H1 (cell line): Measurements from ENCODE around the gene SYMPK. TPM values are rescaled to one million over a fixed set of nuclear protein-coding genes. Genes with fewer than 3 reads are reported as not detected.

Experiments
- CTCF ChIA-PET: fragments of 300-600 bp; sonication (Branson Sonifier 250); formaldehyde crosslinking; loops from one replicate; lab custom pipeline; 2021; ENCODE audit not compliant: partially characterized antibody; lab: Charles Lee
- POLR2A ChIA-PET: fragments of 300-600 bp; sonication (Branson Sonifier 250); formaldehyde crosslinking; loops from one replicate; lab custom pipeline; 2021; ENCODE audit warnings: inconsistent platforms; ENCODE audit not compliant: partially characterized antibody; lab: Charles Lee
- DNase-seq, 2 experiments: peaks; one replicate each; pipeline versions ENCODE4 v3.0.0 to v3.0.0-alpha.2; 2010 to 2022; ENCODE audit warnings: low spot score in 2 of 2, low read depth in 1 of 2, mixed read lengths in 1 of 2
- FAIRE-seq: peaks from 2 replicates; lab custom pipeline; 2011; peaks lifted over from hg19 to GRCh38; lab: Jason Lieb, UNC
- H2AFZ ChIP-seq: 2 replicates; pipeline ENCODE4 v1.8.1; 2012; ENCODE audit warnings: low read length, inconsistent platforms
- H2AK5ac ChIP-seq: 2 replicates; pipeline ENCODE4 v1.6.1; 2013; ENCODE audit warnings: low read depth, low read length
- H2BK120ac ChIP-seq: replicated peaks from 2 replicates; pipeline ENCODE3; 2013; ENCODE audit warnings: low read depth, low read length, inconsistent platforms
- H2BK12ac ChIP-seq: 2 replicates; pipeline ENCODE4 v1.6.1; 2013; ENCODE audit warnings: low read depth, low read length
- H2BK15ac ChIP-seq: 2 replicates; pipeline ENCODE4 v1.6.1; 2013; ENCODE audit warnings: low read length
- H2BK20ac ChIP-seq: 2 replicates; pipeline ENCODE4 v1.6.1; 2013; ENCODE audit warnings: low read length
- H2BK5ac ChIP-seq: 2 replicates; pipeline ENCODE4 v1.6.1; 2013; ENCODE audit warnings: low read depth, low read length
- H3K14ac ChIP-seq: 2 replicates; pipeline ENCODE4 v1.6.1; 2013; ENCODE audit warnings: inconsistent platforms; ENCODE audit not compliant: insufficient read length
- H3K18ac ChIP-seq: 2 replicates; pipeline ENCODE4 v1.6.1; 2013; ENCODE audit warnings: low read length; ENCODE audit errors: extremely low read depth
- H3K23ac ChIP-seq: 2 replicates; pipeline ENCODE4 v1.6.1; 2013; ENCODE audit warnings: inconsistent platforms; ENCODE audit not compliant: insufficient read length
- H3K23me2 ChIP-seq: 2 replicates; pipeline ENCODE4 v1.6.1; 2013; ENCODE audit warnings: low read depth, low read length
- H3K27ac ChIP-seq: 2 replicates; pipeline ENCODE4 v1.6.1; 2011; ENCODE audit warnings: low read depth, low read length, inconsistent platforms
- H3K27me3 ChIP-seq, 4 experiments: replicated peaks in 1 of 4; 1 replicate in 1 of 4; 2 replicates in 3 of 4; pipeline versions ENCODE4 v1.6.1 to v1.8.1; 2011 to 2013; ENCODE audit warnings: low read length in 3 of 4, mild to moderate bottlenecking in 3 of 4, inconsistent platforms in 2 of 4, mixed read lengths in 2 of 4, moderate library complexity in 1 of 4; ENCODE audit not compliant: control insufficient read depth in 3 of 4, insufficient read depth in 3 of 4; ENCODE audit errors: extremely low read depth in 1 of 4
- H3K36me3 ChIP-seq, 4 experiments: 2 replicates each; pipeline versions ENCODE4 v1.6.1 to v1.8.1; 2011 to 2013; ENCODE audit warnings: mild to moderate bottlenecking in 4 of 4, low read length in 3 of 4, moderate library complexity in 2 of 4, control low read depth in 1 of 4, inconsistent platforms in 1 of 4; ENCODE audit not compliant: insufficient read depth in 4 of 4, control insufficient read depth in 2 of 4
- H3K4ac ChIP-seq: replicated peaks from 2 replicates; pipeline ENCODE3; 2013; ENCODE audit warnings: low read length, low read depth, mixed read lengths, inconsistent platforms; ENCODE audit not compliant: insufficient read length
- H3K4me1 ChIP-seq, 4 experiments: replicated peaks in 1 of 4; 1 replicate in 1 of 4; 2 replicates in 3 of 4; pipeline versions ENCODE4 v1.6.1 to v1.8.1; 2011 to 2013; ENCODE audit warnings: low read length in 3 of 4, inconsistent platforms in 2 of 4, mixed read lengths in 1 of 4; ENCODE audit not compliant: insufficient read depth in 4 of 4, control insufficient read depth in 3 of 4
- H3K4me2 ChIP-seq, 2 experiments: 2 replicates each; pipeline versions ENCODE4 v1.6.1 to v1.8.1; 2011 to 2013; ENCODE audit warnings: low read depth in 2 of 2, low read length in 2 of 2, control low read depth in 1 of 2, inconsistent platforms in 1 of 2, mild to moderate bottlenecking in 1 of 2; ENCODE audit not compliant: insufficient read depth in 1 of 2
- H3K4me3 ChIP-seq, 4 experiments: fragments of 200-600, 300-600 bp in 1 of 4; sonication (generic), shearing (Covaris generic), sonication (Bioruptor Twin) in 1 of 4; 2 replicates each; pipeline versions ENCODE4 v1.5.1 to v1.8.1; 2011 to 2016; ENCODE audit warnings: low read length in 4 of 4, low read depth in 3 of 4, control low read depth in 2 of 4, inconsistent platforms in 2 of 4, mild to moderate bottlenecking in 2 of 4, mixed read lengths in 1 of 4, moderate library complexity in 1 of 4; ENCODE audit not compliant: insufficient read depth in 2 of 4; ENCODE audit errors: extremely low read depth in 1 of 4
- H3K56ac ChIP-seq: replicated peaks from 2 replicates; pipeline ENCODE3; 2013; ENCODE audit warnings: low read depth, mild to moderate bottlenecking, mixed read lengths, low read length, inconsistent platforms; ENCODE audit not compliant: insufficient read length
- H3K79me1 ChIP-seq: 2 replicates; pipeline ENCODE4 v1.6.1; 2013; ENCODE audit warnings: low read depth, low read length, control low read depth
- H3K79me2 ChIP-seq, 2 experiments: 2 replicates each; pipeline versions ENCODE4 v1.6.1 to v1.8.1; 2012 to 2013; ENCODE audit warnings: low read length in 2 of 2, mild to moderate bottlenecking in 2 of 2, inconsistent platforms in 1 of 2; ENCODE audit not compliant: insufficient read depth in 2 of 2, control insufficient read depth in 1 of 2
- H3K9ac ChIP-seq, 4 experiments: replicated peaks in 1 of 4; 1 replicate in 1 of 4; 2 replicates in 3 of 4; pipeline versions ENCODE4 v1.6.1 to v1.8.1; 2011 to 2013; ENCODE audit warnings: low read depth in 3 of 4, low read length in 3 of 4, control low read depth in 2 of 4, mild to moderate bottlenecking in 2 of 4, moderate library complexity in 2 of 4, inconsistent platforms in 1 of 4; ENCODE audit errors: extremely low read depth in 1 of 4
- H3K9me3 ChIP-seq, 2 experiments: 2 replicates each; pipeline versions ENCODE4 v1.6.1 to v1.8.1; 2012 to 2013; ENCODE audit warnings: mild to moderate bottlenecking in 2 of 2, moderate library complexity in 2 of 2, control low read depth in 1 of 2, inconsistent platforms in 1 of 2, low read depth in 1 of 2, low read length in 1 of 2, mixed read lengths in 1 of 2; ENCODE audit not compliant: insufficient read depth in 2 of 2
- H4K20me1 ChIP-seq, 2 experiments: replicated peaks in 1 of 2; 2 replicates each; pipeline versions ENCODE3 to v1.8.1; 2011 to 2013; ENCODE audit warnings: inconsistent platforms in 2 of 2, low read length in 2 of 2, mild to moderate bottlenecking in 1 of 2; ENCODE audit not compliant: insufficient read depth in 2 of 2, control insufficient read depth in 1 of 2
- H4K5ac ChIP-seq: 2 replicates; pipeline ENCODE4 v1.6.1; 2013; ENCODE audit warnings: low read length, low read depth, mixed read lengths, inconsistent platforms; ENCODE audit not compliant: insufficient read length
- H4K8ac ChIP-seq: 2 replicates; pipeline ENCODE4 v1.8.0; 2013; ENCODE audit warnings: mild to moderate bottlenecking, moderate library complexity, low read length, inconsistent platforms; ENCODE audit not compliant: insufficient read depth; ENCODE audit errors: extremely low read depth
- H4K91ac ChIP-seq: replicated peaks from 2 replicates; pipeline ENCODE3; 2013; ENCODE audit warnings: low read length, mixed read lengths, inconsistent platforms; ENCODE audit not compliant: insufficient read length
- ASH2L ChIP-seq: fragments of 200-600, 300-600 bp; sonication (generic); IDR thresholded peaks from one replicate; pipeline ENCODE4 v1.7.1; 2017; ENCODE audit warnings: low read length
- CEBPB ChIP-seq: IDR thresholded peaks from 2 replicates; pipeline ENCODE4 v1.6.1; 2012; ENCODE audit warnings: low read depth, low read length
- CHD2 ChIP-seq: IDR thresholded peaks from 2 replicates; pipeline ENCODE4 v1.6.1; 2012; ENCODE audit warnings: low read length, improper control_type of control experiment
- EZH2 ChIP-seq: fragments of 200-600 bp; sonication (generic); IDR thresholded peaks from 2 replicates; pipeline ENCODE4 v1.7.1; 2012; ENCODE audit warnings: low read depth, mild to moderate bottlenecking, moderate library complexity, low read length, inconsistent platforms; ENCODE audit not compliant: severe bottlenecking
- GABPA ChIP-seq: IDR thresholded peaks from 2 replicates; pipeline ENCODE4 v1.6.1; 2011; ENCODE audit warnings: mild to moderate bottlenecking, low read length, moderate library complexity, borderline replicate concordance; ENCODE audit not compliant: insufficient read depth
- HDAC2 ChIP-seq, 2 experiments: fragments of 300-600 bp in 1 of 2; sonication (generic) in 1 of 2; IDR thresholded peaks; 2 replicates each; pipeline ENCODE4 v1.6.1; 2011 to 2012; ENCODE audit warnings: low read depth in 2 of 2, low read length in 2 of 2, mild to moderate bottlenecking in 2 of 2, moderate library complexity in 2 of 2, borderline replicate concordance in 1 of 2, inconsistent platforms in 1 of 2
- PHF8 ChIP-seq: fragments of 200-600 bp; sonication (generic); conservative IDR thresholded peaks from 2 replicates; pipeline ENCODE4 v1.7.1; 2012; ENCODE audit warnings: low read depth, mild to moderate bottlenecking, inconsistent platforms, low read length, moderate library complexity
- RBBP5 ChIP-seq: IDR thresholded peaks from 2 replicates; pipeline ENCODE4 v1.7.1; 2012; ENCODE audit warnings: low read depth, mild to moderate bottlenecking, inconsistent platforms, low read length, moderate library complexity, borderline replicate concordance
- SIN3A ChIP-seq, 2 experiments: IDR thresholded peaks in 1 of 2; conservative IDR thresholded peaks in 1 of 2; 2 replicates each; pipeline ENCODE4 v1.6.1; 2011 to 2012; ENCODE audit warnings: low read length in 2 of 2, improper control_type of control experiment in 1 of 2, low read depth in 1 of 2, mild to moderate bottlenecking in 1 of 2
- WGBS, 2 experiments: shearing (Covaris generic) in 1 of 2; methylation state at CpG; one replicate each; pipeline versions ENCODE4 v1.1.6 to v1.1.7; 2013 to 2015; ENCODE audit warnings: low lambda C conversion rate in 2 of 2, mixed read lengths in 2 of 2, inconsistent platforms in 1 of 2, low coverage in 1 of 2, missing lambda C conversion rate in 1 of 2; ENCODE audit not compliant: insufficient replicate concordance in 2 of 2, insufficient coverage in 1 of 2, insufficient read length in 1 of 2; ENCODE audit errors: extremely low coverage in 1 of 2, missing lambda C conversion rate in 1 of 2; 5-methylcytosine and 5-hydroxymethylcytosine counted together
- polyA plus RNA-seq, 7 experiments: library from polyadenylated mRNA; depleted of rRNA in 3 of 7; stranded (reverse) in 5 of 7; unstranded in 2 of 7; fragments of >200 nt in 5 of 7; fragments of 200-250 nt in 2 of 7; gene quantifications; 1 replicate in 5 of 7; 2 replicates in 1 of 7; 4 replicates in 1 of 7; pipeline versions ENCODE4 v1.2.1 to v1.2.3, GENCODE V29; 2011 to 2013; ENCODE audit warnings: missing spikeins in 2 of 7, mixed read lengths in 2 of 7
- total RNA-seq: library from RNA; stranded (reverse); fragmentation: NEBNext Ultra II Directional; extraction: Animal tissue kit (Norgen Biotek cat#: 25700); gene quantifications from 2 replicates; pipeline ENCODE4 v1.2.1, GENCODE V29; 2021

Gene SYMPK
- total and polyA plus RNA-seq, 2 of the 8 experiments (the other 6 are each of a cell fraction or from before 2014, with no cell fraction given) = 93.6 to 99.5 TPM

DNA sequence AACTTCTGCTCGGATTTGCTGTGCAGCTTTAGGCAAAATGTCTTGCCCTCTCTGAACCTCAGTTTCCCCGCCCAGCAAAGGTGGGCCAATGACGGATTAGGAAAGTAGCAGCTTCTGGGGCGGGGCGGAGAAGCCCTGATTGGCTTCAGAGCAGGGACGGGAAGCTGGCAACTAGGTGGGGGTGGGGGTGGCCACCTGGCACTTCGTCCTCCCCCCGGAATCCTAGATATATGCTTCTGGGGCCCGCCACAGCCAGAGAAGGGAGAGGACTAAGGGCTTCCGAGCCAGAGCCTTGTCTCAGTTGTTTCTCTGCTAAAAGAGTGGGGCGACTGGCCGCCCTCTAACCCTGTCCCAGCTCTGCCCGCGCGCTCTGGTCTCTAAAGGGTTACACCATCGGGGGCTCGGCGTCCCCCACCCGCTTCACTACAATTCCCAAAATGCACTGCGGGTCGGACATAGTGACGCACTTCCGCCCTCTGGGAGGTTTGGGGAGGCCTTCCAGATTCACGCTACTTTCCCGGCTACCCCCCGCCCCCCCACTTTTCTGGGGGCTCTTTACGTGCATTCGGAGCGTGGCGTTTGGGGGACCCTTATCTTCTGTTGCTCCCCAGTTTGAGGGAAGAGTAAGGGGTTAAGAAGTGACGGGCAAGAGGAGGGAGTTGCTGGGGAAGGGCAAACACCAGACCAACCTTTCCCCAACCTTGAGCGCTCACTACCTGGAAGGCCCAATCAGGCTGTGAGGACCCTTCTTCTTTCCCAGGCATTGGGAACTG is 23.7 kb upstream of the SYMPK start:
- no peaks in the 10 kb centered on the region for H3K9me3 ChIP-seq
- no peak overlapping the region for H4K91ac ChIP-seq
- peak overlapping the region; percentile 50; the same call in 1 of the 2 replicates for H2BK12ac ChIP-seq
- FAIRE-seq (peak; percentile 83), DNase-seq (peak in 1 of 2 experiments; percentile 93)
- peaks cover 0 to 7% (median 0%) of the 10 kb centered on the region in 4 experiments; a peak in 1 of 8 replicates for H3K36me3 ChIP-seq
- peak overlapping the region; percentile 71 to 80 (median 78) for H3K4me3 ChIP-seq
- H3K79me1 ChIP-seq = 0 out of 2 replicates have a peak, but pooled peaks cover 2% of the 10 kb centered on the region
- CTCF ChIA-PET = interaction anchor here (0.6 to 10.7 kb wide), 6 partner anchors 16 to 107 kb away, joined by 3 to 208 read pairs (median 4); partner anchors contain the start of genes DMPK, DMWD, FOXA3 and MYPOP
- POLR2A ChIA-PET = interaction anchor here (0.6 to 9.8 kb wide), 12 partner anchors 16 to 122 kb away, joined by 3 to 277 read pairs (median 3); partner anchors contain the start of genes CCDC61, FOXA3, MYPOP and SIX5
- peaks cover 3 to 12% of the 10 kb centered on the region in 2 experiments for H4K20me1 ChIP-seq
- peak overlapping the region; percentile 94; the same call in 1 of the 2 replicates for H2AFZ ChIP-seq
- no peaks in the 10 kb centered on the region; a peak in 1 of 4 replicates for H3K79me2 ChIP-seq
- no peak overlapping the region for H3K4ac ChIP-seq
- H2BK5ac ChIP-seq = peak overlapping the region; percentile 12
- H4K8ac ChIP-seq = peak overlapping the region; percentile 98
- no peak overlapping the region for H2BK15ac ChIP-seq
- peaks cover 11% of the 10 kb centered on the region; the same call in 1 of the 2 replicates for H3K23me2 ChIP-seq
- no peaks in the 10 kb centered on the region for H3K27me3 ChIP-seq
- H4K5ac ChIP-seq = peak overlapping the region; percentile 93
- H2BK20ac ChIP-seq = no peak overlapping the region
- H3K4me2 ChIP-seq = peak overlapping the region; percentile 49 to 76
- H2BK120ac ChIP-seq = no peak overlapping the region
- peak overlapping the region; percentile 86 for H3K27ac ChIP-seq
- no peak overlapping the region for H3K23ac ChIP-seq
- no peak overlapping the region for H3K56ac ChIP-seq
- H3K9ac ChIP-seq = peak overlapping the region; percentile 58 to 81 (median 70)
- no peak overlapping the region for H3K14ac ChIP-seq
- no peak overlapping the region for H2AK5ac ChIP-seq
- peak overlapping the region; percentile 87 for H3K18ac ChIP-seq
- 1% methylated on average over 28 of the region's 32 CpGs; no CpG with 5 or more reads in 1 of the 2 experiments for WGBS, 2 experiments
- H3K4me1 ChIP-seq = peaks cover 5 to 22% (median 14%) of the 10 kb centered on the region in 4 experiments
- TF ChIP-seq SIN3A (conservative IDR thresholded peaks at IDR 0.05 in 1 of 2, IDR thresholded peaks at IDR 0.05 in 1 of 2; ENCODE audit: low read depth in 1 of 2, low read length in 2 of 2) (peak; percentile 1 to 30; a peak in 1 of 4 replicates), GABPA (peak; percentile 84; the same call in 1 of the 2 replicates), HDAC2 (IDR thresholded peaks at IDR 0.05; ENCODE audit: borderline replicate concordance in 1 of 2, low read depth in 2 of 2, low read length in 2 of 2) (peak in 1 of 2 experiments; percentile 70; a peak in 1 of 4 replicates), RBBP5 (peak; percentile 48; the same call in 1 of the 2 replicates), ASH2L (peak; percentile 60), CHD2 (no peak; the same call in 1 of the 2 replicates), CEBPB (0 out of 2 replicates have a peak, but pooled peaks have one; percentile 28), PHF8 (peak; percentile 71), EZH2 (no peak)
